ENCODE results near the gene EPHB3. TPM values are rescaled to one million over a fixed set of nuclear protein-coding genes. Genes with fewer than 3 reads are reported as not detected.

The EPHB3 gene
- total and polyA plus RNA-seq, 2 donors (not counting 3 experiments of a cell fraction or from before 2014, with no cell fraction given): 0.01 TPM; not detected in 1

DNA sequence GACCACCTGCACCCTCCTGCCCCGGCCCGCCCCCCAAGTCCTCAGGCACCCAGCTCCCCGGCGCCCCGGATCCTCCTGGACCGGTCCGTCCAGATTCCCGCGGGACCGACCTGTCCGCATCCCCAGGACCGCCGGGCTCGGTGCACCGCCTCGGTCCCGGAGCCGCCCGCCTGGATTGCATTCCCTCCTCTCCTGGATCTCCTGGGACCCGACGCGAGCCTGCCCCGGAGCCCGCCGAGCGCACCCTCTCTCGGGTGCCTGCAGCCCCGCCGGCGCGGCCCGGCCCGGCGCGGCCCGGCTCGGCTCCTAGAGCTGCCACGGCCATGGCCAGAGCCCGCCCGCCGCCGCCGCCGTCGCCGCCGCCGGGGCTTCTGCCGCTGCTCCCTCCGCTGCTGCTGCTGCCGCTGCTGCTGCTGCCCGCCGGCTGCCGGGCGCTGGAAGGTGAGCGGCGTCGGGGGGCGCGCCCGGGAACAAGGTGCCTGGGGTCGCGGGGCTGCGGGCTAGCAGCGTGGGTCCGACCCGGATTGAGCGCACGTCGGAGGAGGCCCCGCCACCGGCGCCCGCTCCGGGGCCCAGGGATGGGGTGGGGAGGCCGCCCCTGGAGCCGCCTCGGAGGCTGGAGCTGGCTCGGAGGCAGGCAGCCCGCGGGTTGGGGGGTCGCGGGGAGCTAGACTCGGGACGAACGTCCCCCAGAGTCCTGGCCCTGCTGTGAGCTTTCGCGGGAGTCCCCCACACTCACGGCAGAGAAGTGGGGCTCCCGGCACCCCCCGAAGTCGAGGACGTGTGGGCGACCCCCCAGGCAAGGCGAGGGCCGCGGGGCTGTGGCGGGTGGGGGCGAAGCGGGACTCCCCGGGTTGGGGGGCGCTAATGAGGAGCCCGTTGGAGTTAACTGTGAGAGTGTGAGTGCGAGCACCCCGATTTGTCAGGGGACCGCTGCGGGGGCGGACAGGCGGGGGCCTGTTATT is 610 bp downstream of the EPHB3 start:
- no TSS peak for BruUV-seq (replicated peaks)
- no peaks in the 10 kb centered on the region for H3K9me3 ChIP-seq (replicated peaks; ENCODE audit: control insufficient read depth, insufficient read depth, low read length)
- no peaks in the 10 kb centered on the region for H4K20me1 ChIP-seq (replicated peaks; ENCODE audit: control insufficient read depth, extremely low read depth, insufficient read depth, low read length)
- peaks cover 39 to 49% of the 10 kb centered on the region in 2 experiments for H3K27me3 ChIP-seq (ENCODE audit: control insufficient read depth in 2 of 2, insufficient read depth in 2 of 2, low read length in 2 of 2)
- DNase-seq (ENCODE audit: low read depth, low spot score) (no peak), FAIRE-seq (no peak)
- H3K36me3 ChIP-seq (ENCODE audit: control insufficient read depth in 2 of 2, extremely low read depth in 1 of 2, insufficient read depth in 2 of 2, low read length in 2 of 2): no peaks in the 10 kb centered on the region
- H3K9ac ChIP-seq (replicated peaks; ENCODE audit: extremely low read depth, insufficient read depth, low read length): no peak overlapping the region
- ChIA-PET CTCF (interaction anchor here (0.8 to 2.0 kb wide), 43 partner anchors 8 to 746 kb away, joined by 3 to 16 read pairs (median 5); partner anchors contain the start of gene MAGEF1), POLR2A (interaction anchor here (0.8 kb wide), 1 partner anchor 216 kb away, joined by 3 read pairs; no protein-coding TSS in a partner anchor)
- H3K4me2 ChIP-seq (ENCODE audit: insufficient read depth, low read length): no peak overlapping the region
- no peak overlapping the region for H2AFZ ChIP-seq (ENCODE audit: low read depth, low read length)
- H3K79me2 ChIP-seq (ENCODE audit: control insufficient read depth, insufficient read depth, low read length): no peaks in the 10 kb centered on the region
- dilution Hi-C loops (cut with MboI; ENCODE audit: extremely low pct_ligation_motif_present, low sequenced_read_pairs): no loop called here
- H3K27ac ChIP-seq (ENCODE audit: insufficient read depth, low read depth, low read length): no peak overlapping the region
- intact Hi-C loops (cut with micrococcal nuclease): loop anchor here (1.0 kb wide), 6 partner anchors 57 to 746 kb away; partner anchors contain the start of gene MAGEF1
- TF ChIP-seq EZH2 (IDR thresholded peaks at IDR 0.05; ENCODE audit: borderline replicate concordance, low read depth, low read length, severe bottlenecking): peak; percentile 99
- no peak for TF ChIP-seq MYC (IDR thresholded peaks at IDR 0.05; ENCODE audit: low read depth, low read length)
- H3K9me1 ChIP-seq (replicated peaks; ENCODE audit: control insufficient read depth, extremely low read depth, insufficient read depth, low read length): no peaks in the 10 kb centered on the region
- peaks cover 4% of the 10 kb centered on the region for H3K4me1 ChIP-seq (ENCODE audit: control insufficient read depth, extremely low read depth, insufficient read depth, low read length)
- H3K4me3 ChIP-seq (replicated peaks in 1 of 3; ENCODE audit: insufficient read depth in 1 of 3, low read depth in 1 of 3, low read length in 3 of 3): peak overlapping the region in 1 of 3 experiments; percentile 16

- POLR2A ChIA-PET: no interaction called here
- Histone ChIP-seq H3K4me2 (ENCODE audit: insufficient read depth, low read length) (no peak overlapping the region), H3K9me3 (replicated peaks; ENCODE audit: control insufficient read depth, insufficient read depth, low read length) (no peaks in the 10 kb centered on the region), H3K27ac (ENCODE audit: insufficient read depth, low read depth, low read length) (no peak overlapping the region), H3K4me1 (ENCODE audit: control insufficient read depth, extremely low read depth, insufficient read depth, low read length) (peaks cover 4% of the 10 kb centered on the region), H3K4me3 (replicated peaks in 1 of 3; ENCODE audit: insufficient read depth in 1 of 3, low read depth in 1 of 3, low read length in 3 of 3) (no peak overlapping the region), H3K36me3 (ENCODE audit: control insufficient read depth in 2 of 2, extremely low read depth in 1 of 2, insufficient read depth in 2 of 2, low read length in 2 of 2) (no peaks in the 10 kb centered on the region), H4K20me1 (replicated peaks; ENCODE audit: control insufficient read depth, extremely low read depth, insufficient read depth, low read length) (no peaks in the 10 kb centered on the region), H3K27me3 (ENCODE audit: control insufficient read depth in 2 of 2, insufficient read depth in 2 of 2, low read length in 2 of 2) (peaks cover 35 to 50% of the 10 kb centered on the region in 2 experiments), H2AFZ (ENCODE audit: low read depth, low read length) (no peak overlapping the region), H3K9me1 (replicated peaks; ENCODE audit: control insufficient read depth, extremely low read depth, insufficient read depth, low read length) (no peaks in the 10 kb centered on the region), H3K9ac (replicated peaks; ENCODE audit: extremely low read depth, insufficient read depth, low read length) (no peak overlapping the region), H3K79me2 (ENCODE audit: control insufficient read depth, insufficient read depth, low read length) (no peaks in the 10 kb centered on the region)
- BruUV-seq (replicated peaks): no TSS peak
- intact Hi-C loops (cut with micrococcal nuclease) (no loop called here), dilution Hi-C loops (cut with MboI; ENCODE audit: extremely low pct_ligation_motif_present, low sequenced_read_pairs) (no loop called here)
- TF ChIP-seq CTCF (IDR thresholded peaks at IDR 0.05; ENCODE audit: extremely low read depth in 1 of 2, insufficient read depth in 1 of 2, low read depth in 1 of 2, low read length in 2 of 2) (no peak), JUN (IDR thresholded peaks at IDR 0.05; ENCODE audit: borderline replicate concordance, insufficient read depth, insufficient read length, low read depth) (no peak), EZH2 (IDR thresholded peaks at IDR 0.05; ENCODE audit: borderline replicate concordance, low read depth, low read length, severe bottlenecking) (no peak), GATA2 (IDR thresholded peaks at IDR 0.05; ENCODE audit: insufficient read depth, insufficient read length, low read depth, low read length) (no peak), POLR2A (IDR thresholded peaks at IDR 0.05; ENCODE audit: low read depth, low read length) (no peak), MAX (IDR thresholded peaks at IDR 0.05; ENCODE audit: insufficient read depth, insufficient read length) (no peak), POLR2AphosphoS5 (IDR thresholded peaks at IDR 0.05; ENCODE audit: insufficient read depth, low read depth, low read length) (no peak), MYC (IDR thresholded peaks at IDR 0.05; ENCODE audit: low read depth, low read length) (no peak), FOS (IDR thresholded peaks at IDR 0.05; ENCODE audit: borderline replicate concordance, insufficient read depth, low read length) (no peak)
- CTCF ChIA-PET: no interaction called here
- DNase-seq (ENCODE audit: low read depth, low spot score) (no peak), FAIRE-seq (no peak)
These were observed 1.4 kb downstream of the EPHB3 start for GRCh38 chr3:184562878-184563560.

Data from endothelial cell of umbilical vein (primary cell).